ENCODE data around the gene RNF40. TPM values are rescaled to one million over a fixed set of nuclear protein-coding genes. Genes with fewer than 3 reads are reported as not detected.

RNF40 gene
- total RNA-seq, 8 experiments from 2014 or later, result 65.9 to 124 (median 90.3) TPM

DNA sequence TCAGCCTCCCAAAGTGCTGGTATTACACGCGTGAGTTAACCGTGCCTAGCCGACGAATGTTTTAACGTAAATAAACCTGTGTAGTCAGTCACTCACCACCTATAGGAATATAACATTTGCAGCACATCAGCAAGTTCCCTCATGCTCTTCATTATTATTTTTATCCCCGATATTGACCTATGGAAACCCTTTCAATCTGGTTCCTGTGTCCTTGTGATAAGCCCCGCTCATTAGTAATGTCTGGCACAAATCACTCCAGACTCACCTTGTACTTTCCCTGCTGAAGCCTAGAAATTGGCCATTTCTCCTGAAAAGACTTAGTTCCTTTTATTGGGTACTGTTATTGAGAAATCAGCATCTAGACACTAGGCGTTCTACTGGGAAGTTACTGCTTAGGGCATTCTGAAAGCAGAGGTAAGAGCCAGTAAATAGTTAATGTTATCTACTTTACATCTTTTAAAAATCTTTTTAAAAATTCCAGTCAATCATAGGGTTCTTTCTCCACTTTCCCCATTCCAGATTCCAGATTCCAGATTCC lies 15.4 kb upstream of the RNF40 start:
- in situ Hi-C loops (cut with MboI; ENCODE audit: low pct_unique_long_range_greater_than_20kb in 2 of 9, low sequenced_read_pairs in 9 of 9, unreplicated experiment in 9 of 9), result no loop called here
- 70 to 100% (median 97%) methylated on average over 1 to 8 of the region's 9 CpGs; no CpG with 5 or more reads in 2 of the 10 experiments for WGBS, 10 experiments
- Histone ChIP-seq H3K27ac (no peak overlapping the region), H3K4me3 (no peak overlapping the region), H3K4me1 (replicated peaks in 1 of 2) (peaks cover 0 to 5% of the 10 kb centered on the region in 2 donors)
- no peak for ATAC-seq (replicated peaks in 6 of 8)

DNA sequence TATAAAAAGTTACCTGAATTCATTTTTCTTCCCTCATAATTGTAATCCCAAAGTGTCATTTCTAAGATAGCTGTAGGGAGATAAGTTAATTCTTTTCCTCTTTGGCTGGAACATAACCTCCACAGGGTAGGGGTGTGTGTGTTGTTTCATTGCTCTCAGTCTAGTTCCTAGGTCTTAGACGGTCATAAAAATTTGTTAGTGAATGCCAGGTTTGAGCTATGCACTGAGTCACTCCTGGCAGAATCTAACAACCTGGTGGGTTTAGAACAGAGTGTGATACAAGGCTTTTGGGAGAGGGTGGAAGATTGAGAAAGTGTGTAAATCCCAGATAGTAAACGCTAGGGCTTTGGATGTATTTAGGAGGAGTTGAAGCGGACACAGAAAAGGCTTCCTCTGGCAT lies 14.8 kb upstream of the RNF40 start:
- peak overlapping the region in 3 of 5 donors; percentile 73 to 83 (median 82) for H3K4me3 ChIP-seq
- H3K4me1 ChIP-seq (replicated peaks in 1 of 2), result peaks cover 0 to 5% of the 10 kb centered on the region in 2 donors
- 0 to 83% (median 59%) methylated on average over 1 to 3 of the region's 3 CpGs; no CpG with 5 or more reads in 2 of the 10 experiments for WGBS, 10 experiments
- H3K27ac ChIP-seq, result peak overlapping the region; percentile 74 to 91
- in situ Hi-C loops (cut with MboI; ENCODE audit: low pct_unique_long_range_greater_than_20kb in 2 of 9, low sequenced_read_pairs in 9 of 9, unreplicated experiment in 9 of 9), result no loop called here
- no peak for ATAC-seq (replicated peaks in 6 of 8)

DNA sequence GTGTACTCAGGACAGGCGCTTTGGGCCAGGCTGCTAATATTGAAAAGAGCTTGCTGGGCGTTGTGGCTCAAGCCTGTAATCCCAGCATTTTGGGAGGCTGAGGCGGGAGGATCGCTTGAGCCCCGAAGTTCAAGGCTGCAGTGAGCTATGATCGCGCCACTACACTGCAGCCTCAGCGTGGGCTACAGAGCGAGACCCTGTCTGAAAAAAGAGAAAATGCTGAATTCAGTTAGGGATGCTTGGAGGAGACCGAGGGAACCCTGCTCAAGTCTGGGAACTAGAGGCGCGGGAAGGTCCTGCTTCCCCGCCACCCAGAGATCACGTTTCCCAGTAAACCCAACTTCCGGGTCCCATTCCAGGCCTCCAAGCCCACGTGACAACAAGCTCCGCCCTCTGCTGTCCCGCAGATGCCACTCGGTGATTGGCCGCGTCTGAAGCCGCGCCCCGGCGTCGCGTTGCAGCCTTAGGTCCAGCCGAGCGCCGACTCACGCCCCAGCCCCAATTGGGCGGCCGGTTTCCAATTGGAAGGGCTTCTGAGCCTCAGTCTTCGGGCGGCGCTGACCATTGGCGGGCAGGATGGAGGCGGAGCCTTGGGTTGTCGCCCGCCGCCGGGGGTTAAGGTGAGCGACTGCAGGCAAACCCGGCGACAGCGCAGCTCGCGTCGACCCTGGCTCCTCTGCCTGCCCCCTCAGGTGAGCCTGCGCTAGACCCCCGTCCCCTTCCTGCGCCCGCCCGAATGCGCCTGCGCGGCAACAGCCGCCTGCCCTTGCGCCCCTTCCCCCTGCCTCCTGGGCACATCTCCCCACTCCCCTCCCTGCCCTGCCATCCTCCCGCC lies 14.1 kb upstream of the RNF40 start, which contains the start of gene PHKG2:
PHKG2 (plus strand) TSS at position 627 of the 835 bp plus-strand sequence. CDS start 396 bp downstream, outside the sequence.
- Histone ChIP-seq H3K4me1 (replicated peaks in 1 of 2) (peaks cover 0 to 5% of the 10 kb centered on the region in 2 donors), H3K27ac (peak within 1 kb of the TSS; percentile 79 to 91), H3K4me3 (peak within 1 kb of the TSS; percentile 67 to 83 (median 79))
- 0 to 60% (median 12%) methylated on average over 1 to 26 of the region's 60 CpGs; no CpG with 5 or more reads in 3 of the 10 experiments for WGBS, 10 experiments
- ATAC-seq (replicated peaks in 6 of 8), result peak; percentile 93 to 98 (median 97)
- in situ Hi-C loops (cut with MboI; ENCODE audit: low pct_unique_long_range_greater_than_20kb in 2 of 9, low sequenced_read_pairs in 9 of 9, unreplicated experiment in 9 of 9), result no loop called here

DNA sequence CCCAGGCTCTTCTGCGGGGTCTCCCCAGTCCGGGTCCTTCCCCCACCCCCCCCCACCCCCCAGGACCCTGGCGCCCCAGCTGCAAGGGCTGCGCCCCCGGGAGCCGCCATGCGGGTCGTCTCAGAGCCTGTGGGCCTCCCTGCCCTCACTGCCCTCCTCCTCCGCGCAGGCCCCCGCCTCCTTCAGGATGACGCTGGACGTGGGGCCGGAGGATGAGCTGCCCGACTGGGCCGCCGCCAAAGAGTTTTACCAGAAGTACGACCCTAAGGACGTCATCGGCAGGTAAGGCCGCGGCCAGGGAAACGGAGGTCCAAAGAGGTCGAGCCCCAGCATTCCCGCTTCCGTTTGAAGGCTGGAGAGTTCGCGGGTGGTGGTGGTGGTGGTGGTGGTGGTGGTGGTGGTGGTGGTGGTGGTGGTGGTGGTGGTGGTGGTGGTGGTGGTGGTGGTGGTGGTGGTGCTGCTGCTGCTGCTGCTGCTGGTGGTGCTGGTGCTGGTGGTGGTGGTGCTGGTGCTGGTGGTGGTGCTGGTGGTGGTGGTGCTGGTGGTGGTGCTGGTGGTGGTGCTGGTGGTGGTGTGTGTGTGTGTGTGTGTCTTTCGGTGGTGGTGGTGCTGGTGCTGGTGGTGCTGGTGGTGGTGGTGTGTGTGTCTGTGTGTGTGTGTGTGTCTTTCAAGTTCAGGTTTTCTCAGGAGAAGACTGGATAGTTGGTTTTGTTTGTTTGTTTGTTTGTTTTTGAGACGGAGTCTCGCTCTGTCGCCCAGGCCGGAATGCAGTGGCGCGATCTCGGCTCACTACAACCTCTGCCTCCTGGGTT lies 13.3 kb upstream of the RNF40 start:
- WGBS, 10 experiments, result 53% methylated on average over 3 of the region's 36 CpGs; no CpG with 5 or more reads in 9 of the 10 experiments
- peak overlapping the region; percentile 67 to 83 (median 79) for H3K4me3 ChIP-seq
- ATAC-seq (replicated peaks in 6 of 8), result peak; percentile 29 to 70 (median 48)
- in situ Hi-C loops (cut with MboI; ENCODE audit: low pct_unique_long_range_greater_than_20kb in 2 of 9, low sequenced_read_pairs in 9 of 9, unreplicated experiment in 9 of 9), result no loop called here
- peak overlapping the region; percentile 79 to 84 for H3K27ac ChIP-seq
- peaks cover 0 to 5% of the 10 kb centered on the region in 2 donors for H3K4me1 ChIP-seq (replicated peaks in 1 of 2)

DNA sequence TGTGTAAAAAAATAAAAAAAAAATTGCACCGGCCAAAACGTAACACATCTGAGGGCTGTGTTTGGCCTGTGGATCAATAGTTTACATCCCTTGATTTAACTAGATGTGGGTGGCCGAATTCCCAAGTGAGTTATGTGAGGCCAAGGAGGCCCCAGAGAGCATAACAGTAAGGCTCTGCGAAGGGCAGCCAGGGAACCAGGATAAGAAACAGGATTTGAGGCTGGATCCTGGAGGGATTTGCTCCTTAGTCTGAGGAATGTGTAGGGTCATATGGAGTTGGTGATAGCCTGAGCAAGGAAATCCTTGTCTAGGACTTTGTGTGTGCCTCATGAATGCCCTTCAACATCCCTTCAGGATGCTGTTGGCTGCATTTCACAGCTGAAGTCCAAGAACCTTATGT lies 11.9 kb upstream of the RNF40 start:
- Histone ChIP-seq H3K4me3 (no peak overlapping the region), H3K4me1 (replicated peaks in 1 of 2) (peaks cover 0 to 5% of the 10 kb centered on the region in 2 donors), H3K27ac (no peak overlapping the region)
- 79 to 100% (median 94%) methylated on average over 1 to 4 of the region's 4 CpGs; no CpG with 5 or more reads in 3 of the 10 experiments for WGBS, 10 experiments
- in situ Hi-C loops (cut with MboI; ENCODE audit: low pct_unique_long_range_greater_than_20kb in 2 of 9, low sequenced_read_pairs in 9 of 9, unreplicated experiment in 9 of 9), result loop anchor here in 1 of 9 experiments (10.0 kb wide), 1 partner anchor 45 kb away; no protein-coding TSS in a partner anchor
- no peak for ATAC-seq (replicated peaks in 6 of 8)

DNA sequence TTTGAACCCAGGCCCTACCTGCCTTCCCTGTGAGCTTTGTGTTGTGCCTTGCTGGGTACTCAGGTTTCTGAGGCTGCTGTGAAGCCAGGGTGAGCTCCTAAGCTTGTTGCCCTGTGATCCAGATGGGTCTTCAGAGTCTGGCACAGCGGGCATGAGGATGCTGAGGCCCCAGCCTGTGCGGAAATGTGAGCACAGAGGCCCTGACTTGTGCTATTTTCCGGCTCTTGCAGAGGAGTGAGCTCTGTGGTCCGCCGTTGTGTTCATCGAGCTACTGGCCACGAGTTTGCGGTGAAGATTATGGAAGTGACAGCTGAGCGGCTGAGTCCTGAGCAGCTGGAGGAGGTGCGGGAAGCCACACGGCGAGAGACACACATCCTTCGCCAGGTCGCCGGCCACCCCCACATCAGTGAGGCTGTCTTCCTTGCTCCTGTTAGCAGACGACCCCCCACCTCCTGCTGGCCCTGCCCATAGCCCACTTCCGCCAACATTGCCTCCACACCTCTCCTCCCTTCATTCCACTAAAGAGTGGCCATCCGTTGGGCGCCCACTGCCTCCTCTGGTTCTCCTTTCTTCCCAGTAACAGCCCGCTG lies 11.2 kb upstream of the RNF40 start:
- in situ Hi-C loops (cut with MboI; ENCODE audit: low pct_unique_long_range_greater_than_20kb in 2 of 9, low sequenced_read_pairs in 9 of 9, unreplicated experiment in 9 of 9), result loop anchor here in 1 of 9 experiments (10.0 kb wide), 1 partner anchor 46 kb away; no protein-coding TSS in a partner anchor
- WGBS, 10 experiments, result 71 to 100% (median 98%) methylated on average over 1 to 5 of the region's 20 CpGs; no CpG with 5 or more reads in 6 of the 10 experiments

DNA sequence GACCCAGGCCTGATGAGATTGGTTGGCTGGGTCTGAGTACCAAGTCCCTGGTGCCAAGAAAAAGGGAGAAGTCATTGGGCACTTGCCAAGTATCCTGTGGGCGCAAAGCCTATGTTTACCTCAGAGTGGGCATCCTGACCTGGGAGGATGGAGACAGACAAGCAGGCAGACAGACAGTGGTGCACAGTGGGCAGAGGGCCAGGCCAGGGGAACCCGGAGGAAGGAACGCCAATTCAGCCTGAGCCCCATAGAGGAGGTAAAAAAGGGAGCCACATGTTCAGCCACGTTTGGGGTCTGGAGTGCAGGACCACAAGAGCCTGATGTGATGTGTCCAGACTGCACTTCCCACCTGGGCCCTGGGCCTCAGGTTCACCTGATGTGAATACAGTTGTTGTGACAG lies 8.5 kb upstream of the RNF40 start:
- no peak for ATAC-seq (replicated peaks in 6 of 8)
- 49 to 100% (median 90%) methylated on average over 1 to 2 of the region's 4 CpGs; no CpG with 5 or more reads in 6 of the 10 experiments for WGBS, 10 experiments
- Histone ChIP-seq H3K4me3 (no peak overlapping the region), H3K27ac (no peak overlapping the region), H3K4me1 (replicated peaks in 1 of 2) (no peaks in the 10 kb centered on the region)
- in situ Hi-C loops (cut with MboI; ENCODE audit: low pct_unique_long_range_greater_than_20kb in 2 of 9, low sequenced_read_pairs in 9 of 9, unreplicated experiment in 9 of 9), result loop anchor here in 1 of 9 experiments (10.0 kb wide), 1 partner anchor 49 kb away; no protein-coding TSS in a partner anchor

More for the DNA sequence above, 11.2 kb upstream of the RNF40 start:
- Histone ChIP-seq H3K4me1 (replicated peaks in 1 of 2) (peaks cover 0 to 5% of the 10 kb centered on the region in 2 donors), H3K4me3 (no peak overlapping the region), H3K27ac (no peak overlapping the region)
- no peak for ATAC-seq (replicated peaks in 6 of 8)

DNA sequence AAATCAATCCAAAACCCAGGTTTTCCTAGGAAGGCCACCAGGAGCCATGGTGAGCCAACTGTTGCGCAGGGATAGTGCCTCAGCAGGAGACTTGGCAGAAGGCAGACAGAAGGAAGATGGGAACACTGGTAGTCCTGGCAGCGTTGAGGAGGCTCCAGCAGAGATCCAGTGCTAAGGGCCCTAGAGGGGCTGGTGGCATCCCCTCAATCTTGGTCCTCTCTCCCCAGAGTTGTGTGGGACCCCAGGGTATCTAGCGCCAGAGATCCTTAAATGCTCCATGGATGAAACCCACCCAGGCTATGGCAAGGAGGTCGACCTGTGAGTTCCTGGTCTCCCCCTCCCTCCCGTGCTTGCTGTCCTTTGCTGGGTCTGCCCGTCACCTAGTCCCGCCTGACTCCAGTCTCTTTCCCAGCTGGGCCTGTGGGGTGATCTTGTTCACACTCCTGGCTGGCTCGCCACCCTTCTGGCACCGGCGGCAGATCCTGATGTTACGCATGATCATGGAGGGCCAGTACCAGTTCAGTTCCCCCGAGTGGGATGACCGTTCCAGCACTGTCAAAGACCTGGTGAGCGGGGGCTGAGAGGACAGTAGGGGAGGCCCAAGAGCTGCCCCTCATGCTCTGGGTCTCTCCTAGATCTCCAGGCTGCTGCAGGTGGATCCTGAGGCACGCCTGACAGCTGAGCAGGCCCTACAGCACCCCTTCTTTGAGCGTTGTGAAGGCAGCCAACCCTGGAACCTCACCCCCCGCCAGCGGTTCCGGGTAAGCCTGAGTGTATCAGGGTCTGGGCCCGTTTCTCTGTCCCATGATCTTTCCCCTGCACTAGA lies 6.0 kb upstream of the RNF40 start:
- ATAC-seq (replicated peaks in 6 of 8), result peak in 3 of 8 experiments; percentile 2 to 10 (median 8)
- in situ Hi-C loops (cut with MboI; ENCODE audit: low pct_unique_long_range_greater_than_20kb in 2 of 9, low sequenced_read_pairs in 9 of 9, unreplicated experiment in 9 of 9), result loop anchor here in 1 of 9 experiments (10.0 kb wide), 1 partner anchor 51 kb away; no protein-coding TSS in a partner anchor
- Histone ChIP-seq H3K4me3 (no peak overlapping the region), H3K27ac (no peak overlapping the region), H3K4me1 (replicated peaks in 1 of 2) (peaks cover 6 to 7% of the 10 kb centered on the region in 2 donors)
- WGBS, 10 experiments, result 80 to 100% (median 96%) methylated on average over 1 to 5 of the region's 20 CpGs

DNA sequence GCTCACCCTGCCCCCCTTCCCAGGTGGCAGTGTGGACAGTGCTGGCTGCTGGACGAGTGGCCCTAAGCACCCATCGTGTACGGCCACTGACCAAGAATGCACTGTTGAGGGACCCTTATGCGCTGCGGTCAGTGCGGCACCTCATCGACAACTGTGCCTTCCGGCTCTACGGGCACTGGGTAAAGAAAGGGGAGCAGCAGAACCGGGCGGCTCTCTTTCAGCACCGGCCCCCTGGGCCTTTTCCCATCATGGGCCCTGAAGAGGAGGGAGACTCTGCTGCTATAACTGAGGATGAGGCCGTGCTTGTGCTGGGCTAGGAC lies 5.4 kb upstream of the RNF40 start:
- in situ Hi-C loops (cut with MboI; ENCODE audit: low pct_unique_long_range_greater_than_20kb in 2 of 9, low sequenced_read_pairs in 9 of 9, unreplicated experiment in 9 of 9), result loop anchor here in 1 of 9 experiments (10.0 kb wide), 1 partner anchor 52 kb away; no protein-coding TSS in a partner anchor

DNA sequence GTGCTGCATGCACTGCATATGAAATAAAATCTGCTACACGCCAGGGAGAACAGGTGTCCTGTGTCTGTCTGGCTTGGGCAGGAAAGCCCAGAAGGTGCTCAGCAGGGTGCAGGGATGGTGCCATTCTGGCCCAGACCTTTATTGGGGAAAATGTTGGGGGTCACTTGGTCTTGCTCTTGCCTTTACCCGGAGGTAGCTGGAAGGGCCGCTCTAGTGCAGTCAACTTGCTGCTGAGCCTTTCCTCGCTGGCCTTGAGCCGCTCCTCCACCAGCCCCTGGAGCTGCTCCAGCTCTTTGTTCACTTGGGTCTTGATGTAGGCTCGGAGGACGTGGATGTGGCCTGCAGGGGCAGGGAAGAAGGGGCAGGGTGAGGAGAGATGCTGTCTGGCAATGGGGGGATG lies 4.8 kb upstream of the RNF40 start:
- 20 to 100% (median 82%) methylated on average over 1 to 4 of the region's 7 CpGs; no CpG with 5 or more reads in 6 of the 10 experiments for WGBS, 10 experiments

More for the DNA sequence above, 5.4 kb upstream of the RNF40 start:
- ATAC-seq (replicated peaks in 6 of 8), result no peak
- 60 to 100% (median 91%) methylated on average over 1 to 9 of the region's 13 CpGs; no CpG with 5 or more reads in 4 of the 10 experiments for WGBS, 10 experiments
- H3K4me3 ChIP-seq, result no peak overlapping the region
- H3K27ac ChIP-seq, result no peak overlapping the region
- H3K4me1 ChIP-seq (replicated peaks in 1 of 2), result peaks cover 6 to 7% of the 10 kb centered on the region in 2 donors

DNA sequence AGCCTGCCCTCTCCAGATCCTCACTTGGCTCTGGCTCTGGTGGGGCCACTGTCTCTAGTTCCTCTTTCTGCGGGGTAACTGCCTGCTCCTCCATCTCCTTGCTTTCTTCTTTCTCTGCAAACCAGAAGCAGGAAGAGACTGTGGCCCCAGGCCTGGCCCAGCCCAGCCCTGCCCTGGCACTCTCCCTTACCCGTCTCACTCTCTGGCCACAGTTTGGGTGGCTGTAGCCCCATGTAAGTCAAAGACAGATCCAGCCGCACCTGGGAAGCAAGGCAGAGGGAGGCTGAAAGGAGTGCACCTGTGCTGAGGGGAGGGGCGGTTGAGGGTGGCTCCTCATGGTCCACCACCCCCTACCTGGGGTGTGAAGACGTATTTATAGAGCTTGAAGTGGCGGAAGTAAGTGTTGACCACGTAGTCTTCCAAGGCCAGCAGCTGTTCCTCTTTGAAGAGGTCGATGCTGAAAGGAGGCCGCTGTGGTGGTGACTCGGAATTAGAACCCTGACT lies 3.1 kb upstream of the RNF40 start:
- in situ Hi-C loops (cut with MboI; ENCODE audit: low pct_unique_long_range_greater_than_20kb in 2 of 9, low sequenced_read_pairs in 9 of 9, unreplicated experiment in 9 of 9), result loop anchor here in 1 of 9 experiments (10.0 kb wide), 1 partner anchor 54 kb away; no protein-coding TSS in a partner anchor

More for the DNA sequence above, 4.8 kb upstream of the RNF40 start:
- no peak for ATAC-seq (replicated peaks in 6 of 8)
- Histone ChIP-seq H3K27ac (no peak overlapping the region), H3K4me1 (replicated peaks in 1 of 2) (peaks cover 6 to 7% of the 10 kb centered on the region in 2 donors), H3K4me3 (no peak overlapping the region)
- in situ Hi-C loops (cut with MboI; ENCODE audit: low pct_unique_long_range_greater_than_20kb in 2 of 9, low sequenced_read_pairs in 9 of 9, unreplicated experiment in 9 of 9), result loop anchor here in 1 of 9 experiments (10.0 kb wide), 1 partner anchor 53 kb away; no protein-coding TSS in a partner anchor

More for the DNA sequence above, 3.1 kb upstream of the RNF40 start:
- H3K4me3 ChIP-seq, result no peak overlapping the region
- 56 to 100% (median 90%) methylated on average over 1 to 3 of the region's 10 CpGs; no CpG with 5 or more reads in 3 of the 10 experiments for WGBS, 10 experiments
- no peak for ATAC-seq (replicated peaks in 6 of 8)
- no peak overlapping the region for H3K27ac ChIP-seq
- H3K4me1 ChIP-seq (replicated peaks in 1 of 2), result peaks cover 15 to 18% of the 10 kb centered on the region in 2 donors
